GM19240 (cell line): ENCODE data around the gene TSPAN33.
"Not testable (repeated sequence)": the region's sequence is repeated elsewhere in the genome, so short reads cannot be mapped to it uniquely, and the experiment has no call there.

Experiments used
- DNase-seq: peaks from one replicate; pipeline ENCODE4 v3.0.0; 2011; ENCODE audit warnings: low spot score; ENCODE audit not compliant: insufficient read length

Gene TSPAN33

DNA sequence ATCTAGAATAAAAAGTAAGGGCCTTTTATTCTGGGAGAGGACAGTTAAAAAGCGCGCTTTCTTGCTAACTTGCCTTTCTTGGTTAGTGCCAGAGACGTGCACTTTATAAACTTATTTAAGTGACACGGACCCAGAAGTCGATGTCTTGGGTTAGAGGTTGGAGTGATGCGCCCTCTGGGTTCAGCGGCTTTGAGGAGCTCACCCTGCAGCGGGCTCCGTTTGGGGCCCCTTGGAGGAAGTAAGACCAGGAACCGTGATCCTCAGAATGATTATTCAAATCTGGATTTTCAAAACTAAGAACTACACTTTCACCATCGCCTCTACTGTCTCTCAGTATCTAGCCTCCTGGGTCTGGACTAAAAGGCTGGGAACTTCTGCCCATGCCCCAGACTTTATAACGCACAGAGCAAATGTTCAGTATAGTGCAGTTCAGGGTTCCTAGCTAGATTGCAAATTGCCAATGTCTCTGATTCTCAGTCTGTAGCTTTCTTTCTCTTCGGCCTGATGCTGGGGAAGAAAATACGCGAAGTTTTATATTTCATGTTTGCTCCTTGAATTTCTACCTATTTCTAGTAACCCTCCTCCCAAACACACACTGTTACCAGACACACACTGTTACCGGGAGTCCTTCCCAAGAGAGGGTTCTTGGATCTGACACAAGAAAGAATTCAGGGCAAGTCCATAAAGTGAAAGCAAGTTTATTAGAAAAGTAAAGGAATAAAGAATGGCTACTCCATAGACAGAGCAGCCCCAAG is 25.4 kb downstream of the TSPAN33 start:
- DNase-seq: no peak

DNA sequence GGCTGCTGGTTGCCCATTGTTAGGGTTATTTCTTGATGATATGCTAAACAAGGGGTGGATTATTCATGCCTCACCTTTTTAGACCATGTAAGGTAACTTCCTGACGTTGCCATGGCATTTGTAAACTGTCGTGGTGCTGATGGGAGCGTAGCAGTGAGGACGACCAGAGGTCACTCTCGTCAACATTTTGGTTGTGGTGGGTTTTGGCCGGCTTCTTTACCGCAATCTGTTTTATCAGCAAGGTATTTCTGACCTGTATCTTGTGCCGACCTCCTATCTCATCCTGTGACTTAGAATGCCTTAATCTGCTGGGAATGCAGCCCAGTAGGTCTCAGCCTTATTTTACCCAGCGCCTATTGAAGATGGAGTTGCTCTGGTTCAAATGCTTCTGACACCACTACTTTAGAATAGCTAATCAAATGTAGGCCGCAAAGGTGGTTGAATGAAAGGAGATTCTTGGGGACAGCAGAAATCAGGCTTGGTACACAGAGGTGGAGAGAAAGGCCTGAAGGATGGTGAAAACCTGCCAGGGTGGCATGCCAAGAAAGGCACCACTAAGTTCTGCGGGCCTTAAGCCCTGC is 26.0 kb downstream of the TSPAN33 start:
- DNase-seq: no peak

- DNase-seq: not testable (repeated sequence)
Measured at GRCh38 chr7:129173861-129174260, 29.4 kb downstream of the TSPAN33 start.

GRCh38 chr7:129176916-129177710 is 32.6 kb downstream of the TSPAN33 start:
- no peak for DNase-seq

DNA sequence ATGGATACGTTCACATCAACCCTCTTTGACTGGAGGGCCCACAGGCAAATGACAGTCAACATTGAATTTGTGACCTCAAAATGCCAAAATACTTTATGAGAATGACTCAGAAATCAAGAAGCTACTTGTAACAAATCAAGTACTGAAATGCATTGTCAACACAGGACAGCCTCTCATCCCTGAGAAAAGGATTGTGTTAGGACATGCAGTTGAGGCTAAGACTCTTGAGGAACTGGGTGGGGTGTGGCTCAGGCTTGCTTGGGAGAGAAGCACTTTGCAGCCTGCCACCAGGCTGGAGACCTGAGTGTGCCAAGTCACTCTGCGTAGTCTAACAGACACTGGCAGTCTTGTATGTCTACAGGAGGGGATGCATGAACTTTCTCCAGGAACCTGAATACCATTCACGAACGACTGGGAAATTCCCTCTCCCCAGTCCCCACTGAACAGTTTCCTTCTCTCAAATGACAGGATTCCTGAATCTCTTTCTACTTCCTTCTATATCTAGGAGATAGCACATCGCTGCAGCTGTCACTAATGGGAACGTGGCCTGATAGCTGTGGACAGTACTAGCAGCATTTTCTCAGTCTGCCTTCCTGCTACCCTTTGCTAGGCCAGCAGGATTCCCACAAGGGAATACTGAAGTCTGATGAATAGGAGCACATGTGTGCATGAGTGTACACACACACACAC is 40.6 kb downstream of the TSPAN33 start:
- DNase-seq: no peak

GRCh38 chr7:129186749-129187260 is 42.3 kb downstream of the TSPAN33 start:
- no peak for DNase-seq

DNA sequence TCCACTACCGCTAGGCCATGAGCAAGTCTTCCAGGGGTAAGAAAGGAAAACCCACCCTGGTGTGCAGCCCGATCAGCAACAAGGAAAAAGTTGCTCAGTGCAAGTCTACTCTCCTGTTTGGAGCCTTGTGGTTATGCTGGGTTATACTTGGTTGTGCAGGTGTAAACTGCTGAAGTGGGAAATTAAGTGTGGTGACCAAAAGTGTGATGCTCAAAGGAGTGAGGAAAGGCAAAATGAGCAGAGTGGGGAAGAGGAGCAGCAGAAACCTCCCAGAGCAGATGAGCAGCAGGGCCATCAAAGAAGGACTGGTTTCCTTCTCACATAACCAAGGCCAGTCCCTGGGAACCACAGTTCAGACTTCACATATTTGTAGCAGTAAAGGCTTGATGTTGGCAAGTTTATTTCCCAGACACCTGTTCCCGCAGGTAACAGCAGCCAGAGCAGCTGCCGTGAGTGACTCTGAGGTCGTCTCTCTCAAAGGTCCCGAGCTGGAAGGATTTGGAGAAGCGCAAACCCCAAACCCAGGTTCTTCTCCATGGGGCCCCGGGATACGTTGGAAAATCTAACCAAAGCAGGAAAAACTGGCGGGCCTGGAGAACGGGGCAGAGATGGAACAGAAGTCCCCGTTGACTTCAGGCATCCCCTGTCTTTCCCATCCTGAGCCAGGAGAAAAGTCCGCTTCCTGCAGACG is 43.3 kb downstream of the TSPAN33 start:
- no peak for DNase-seq

GRCh38 chr7:129188372-129188891 is 43.9 kb downstream of the TSPAN33 start, which contains the start of gene SMO:
Gene SMO (plus strand): TSS chr7:129188633. CDS start chr7:129189152, 519 bp downstream.
- no peak for DNase-seq

- DNase-seq: no peak
Measured at GRCh38 chr7:129188892-129189660, 44.6 kb downstream of the TSPAN33 start.

DNA sequence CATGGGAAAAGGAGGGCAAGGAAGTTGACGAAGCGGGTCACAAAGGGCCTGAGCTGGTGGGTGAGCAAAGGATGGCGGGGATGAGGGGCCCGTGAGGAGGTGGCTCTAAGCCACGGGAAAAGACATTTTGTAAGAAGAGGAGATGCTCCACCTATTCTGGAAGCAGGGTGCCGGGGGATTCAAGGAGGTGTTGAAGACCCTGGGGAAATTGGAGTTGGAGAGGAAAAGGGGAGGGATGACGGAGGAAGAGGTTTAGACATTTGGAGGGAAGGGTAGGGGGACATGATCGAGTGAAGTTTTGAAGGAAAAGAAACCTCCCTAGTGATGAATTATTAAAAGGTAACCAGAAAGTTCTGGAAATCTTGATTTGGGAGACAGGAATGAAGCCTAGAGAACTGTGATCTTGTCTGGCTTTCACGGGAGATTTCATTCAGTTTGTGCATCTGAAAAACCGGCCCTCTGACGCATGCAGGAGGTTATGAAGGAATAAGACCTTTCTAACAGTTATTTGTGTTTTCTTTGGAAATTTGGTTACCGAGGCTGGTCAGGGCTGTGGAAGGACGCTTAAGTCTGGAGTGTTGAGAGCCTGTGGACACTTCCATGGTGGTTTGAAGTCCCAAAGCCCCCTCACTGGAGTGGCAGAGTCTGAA is 45.3 kb downstream of the TSPAN33 start:
- no peak for DNase-seq

DNA sequence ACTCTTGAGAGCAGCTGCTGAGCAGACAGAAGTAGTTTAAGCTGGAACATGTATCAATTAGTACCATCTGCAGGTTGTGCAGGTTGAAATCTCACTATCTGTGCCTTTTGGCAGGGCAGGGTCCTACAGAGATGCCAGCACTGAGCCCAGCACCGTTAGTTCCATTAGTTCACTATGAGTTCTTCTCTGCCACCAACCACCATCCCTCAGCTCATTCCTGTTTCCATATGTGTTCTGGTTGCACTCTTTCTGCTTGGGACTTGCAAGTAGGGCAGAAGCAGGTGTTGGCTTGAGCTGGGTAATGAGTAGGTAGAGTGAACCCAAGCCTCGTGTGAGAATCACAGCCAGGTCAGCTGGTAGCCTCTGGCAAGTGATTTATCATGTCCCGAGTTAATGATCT is 46.8 kb downstream of the TSPAN33 start:
- no peak for DNase-seq

DNA sequence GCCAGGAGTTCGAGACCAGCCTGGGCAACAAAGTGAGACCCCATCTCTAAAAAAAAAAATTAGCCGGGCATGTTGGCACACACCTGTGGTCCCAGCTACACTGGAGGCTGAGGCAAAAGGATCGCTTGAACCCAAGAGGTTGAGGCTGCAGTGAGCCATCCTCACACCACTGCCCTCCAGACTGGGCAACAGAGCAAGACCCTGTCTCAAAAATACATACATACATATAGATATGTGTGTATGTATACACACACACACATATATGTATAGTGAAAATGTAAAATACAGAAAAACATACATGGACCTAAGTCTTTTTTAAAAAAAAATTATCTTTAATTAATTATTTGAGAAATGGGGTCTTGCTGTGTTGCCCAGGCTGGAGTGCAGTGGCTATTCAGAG is 49.4 kb downstream of the TSPAN33 start:
- no peak for DNase-seq

GRCh38 chr7:129197771-129198170 is 53.3 kb downstream of the TSPAN33 start:
- DNase-seq: no peak

- no peak for DNase-seq
Measured at GRCh38 chr7:129199406-129199805, 54.9 kb downstream of the TSPAN33 start.

GRCh38 chr7:129202058-129202777 is 57.7 kb downstream of the TSPAN33 start:
- DNase-seq: no peak

GRCh38 chr7:129203050-129203741 is 58.7 kb downstream of the TSPAN33 start:
- no peak for DNase-seq

DNA sequence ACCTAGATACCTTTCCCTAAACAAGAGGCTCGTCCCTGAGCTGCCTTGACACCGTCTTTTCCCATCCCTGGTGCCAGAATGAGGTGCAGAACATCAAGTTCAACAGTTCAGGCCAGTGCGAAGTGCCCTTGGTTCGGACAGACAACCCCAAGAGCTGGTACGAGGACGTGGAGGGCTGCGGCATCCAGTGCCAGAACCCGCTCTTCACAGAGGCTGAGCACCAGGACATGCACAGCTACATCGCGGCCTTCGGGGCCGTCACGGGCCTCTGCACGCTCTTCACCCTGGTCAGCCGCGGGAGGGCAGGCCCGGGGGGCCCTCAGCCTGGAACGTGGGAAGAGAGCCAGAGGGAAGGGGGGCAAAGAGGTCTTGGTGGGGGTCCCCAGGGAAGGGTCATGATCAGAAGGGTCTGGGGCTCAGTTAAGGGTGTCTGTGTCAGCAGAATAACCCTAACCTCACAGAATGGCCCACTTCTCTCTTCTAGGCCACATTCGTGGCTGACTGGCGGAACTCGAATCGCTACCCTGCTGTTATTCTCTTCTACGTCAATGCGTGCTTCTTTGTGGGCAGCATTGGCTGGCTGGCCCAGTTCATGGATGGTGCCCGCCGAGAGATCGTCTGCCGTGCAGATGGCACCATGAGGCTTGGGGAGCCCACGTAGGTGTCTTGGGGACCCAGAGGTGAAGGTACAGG is 60.8 kb downstream of the TSPAN33 start:
- no peak for DNase-seq
